GM12891 (cell line): ENCODE measurements around the gene SMIM15.

Experiments used
- PAX5 ChIP-seq: IDR thresholded peaks from 2 replicates; pipeline ENCODE4 v1.6.1; 2011; ENCODE audit warnings: low read length, moderate library complexity, mild to moderate bottlenecking; ENCODE audit not compliant: insufficient read depth, severe bottlenecking
- POLR2A ChIP-seq: IDR thresholded peaks from 2 replicates; pipeline ENCODE4 v1.6.1; 2011; ENCODE audit warnings: low read depth, low read length, control low read depth

- TF ChIP-seq POLR2A (no peak), PAX5 (no peak)
These were observed 19.5 kb downstream of the SMIM15 start for GRCh38 chr5:61142811-61143210.
